HepG2 (cell line): ENCODE measurements around the gene ODAD4. TPM values are rescaled to one million over a fixed set of nuclear protein-coding genes. Genes with fewer than 3 reads are reported as not detected.

Experiments used
- CC2D1A ChIP-seq: sonication (generic); formaldehyde crosslinking; IDR thresholded peaks from 2 replicates; pipeline ENCODE4 v1.8.1; 2023; ENCODE audit warnings: mild to moderate bottlenecking, missing genetic modification reagents
- DMAP1 ChIP-seq: IDR thresholded peaks from 2 replicates; pipeline ENCODE4 v1.6.1; 2016
- MYC ChIP-seq: sonication (generic); formaldehyde crosslinking; IDR thresholded peaks from 2 replicates; pipeline ENCODE4 v1.9.0; 2021; ENCODE audit warnings: missing genetic modification reagents, borderline replicate concordance
- NPAS2 ChIP-seq: sonication (generic); formaldehyde crosslinking; IDR thresholded peaks from 2 replicates; pipeline ENCODE4 v1.8.0; 2022; ENCODE audit warnings: mild to moderate bottlenecking, missing genetic modification reagents, borderline replicate concordance
- NR1H2 ChIP-seq: sonication (generic); formaldehyde crosslinking; IDR thresholded peaks from 2 replicates; pipeline ENCODE4 v1.8.1; 2022; ENCODE audit warnings: low read depth, missing genetic modification reagents, borderline replicate concordance
- SMYD3 ChIP-seq: sonication (generic); formaldehyde crosslinking; IDR thresholded peaks from 2 replicates; pipeline ENCODE4 v1.8.1; 2023; ENCODE audit warnings: mild to moderate bottlenecking, missing genetic modification reagents
- TCF7 ChIP-seq: sonication (generic); IDR thresholded peaks from 2 replicates; pipeline ENCODE4 v1.6.1; 2016; ENCODE audit warnings: antibody characterized with exemption, low read depth
- ZNF34 ChIP-seq: sonication (generic); formaldehyde crosslinking; IDR thresholded peaks from 2 replicates; pipeline ENCODE4 v1.4.0; 2020; ENCODE audit warnings: mild to moderate bottlenecking, missing genetic modification reagents, borderline replicate concordance
- ZNF383 ChIP-seq: sonication (generic); formaldehyde crosslinking; IDR thresholded peaks from 2 replicates; pipeline ENCODE4 v1.4.0; 2020; ENCODE audit warnings: missing genetic modification reagents, mild to moderate bottlenecking, borderline replicate concordance
- ZNF431 ChIP-seq: sonication (generic); formaldehyde crosslinking; IDR thresholded peaks from 2 replicates; pipeline ENCODE4 v1.9.0; 2022; ENCODE audit warnings: missing genetic modification reagents, low read depth, mild to moderate bottlenecking, borderline replicate concordance
- ZNF451 ChIP-seq: sonication (generic); formaldehyde crosslinking; IDR thresholded peaks from 2 replicates; pipeline ENCODE4 v1.5.0; 2020; ENCODE audit warnings: mild to moderate bottlenecking, missing genetic modification reagents
- ZNF615 ChIP-seq: sonication (generic); formaldehyde crosslinking; IDR thresholded peaks from 2 replicates; pipeline ENCODE4 v1.5.0; 2020; ENCODE audit warnings: mild to moderate bottlenecking, missing genetic modification reagents, borderline replicate concordance
- ZNF768 ChIP-seq: sonication (generic); formaldehyde crosslinking; IDR thresholded peaks from 2 replicates; pipeline ENCODE4 v1.4.0; 2020; ENCODE audit warnings: missing genetic modification reagents
- ZSCAN20 ChIP-seq: sonication (generic); formaldehyde crosslinking; IDR thresholded peaks from 2 replicates; pipeline ENCODE4 v1.4.0; 2020; ENCODE audit warnings: missing genetic modification reagents, mild to moderate bottlenecking, borderline replicate concordance
- ZSCAN30 ChIP-seq: sonication (generic); formaldehyde crosslinking; IDR thresholded peaks from 2 replicates; pipeline ENCODE4 v1.5.0; 2020; ENCODE audit warnings: mild to moderate bottlenecking, missing genetic modification reagents
- polyA plus RNA-seq, 8 experiments: library from polyadenylated mRNA; depleted of rRNA in 3 of 8; stranded (reverse) in 7 of 8; unstranded in 1 of 8; fragments of >200 nt; fragmentation: Illumina TruSeq in 4 of 8; extraction: Trizol in 4 of 8; gene quantifications; 2 replicates each; pipeline versions ENCODE4 v1.2.1 to v1.2.3, GENCODE V29; 2011 to 2016; ENCODE audit warnings: low read depth in 4 of 8, missing spikeins in 1 of 8, mixed read lengths in 1 of 8; ENCODE audit not compliant: insufficient read depth in 1 of 8
- total RNA-seq, 5 experiments: library from RNA; depleted of rRNA; stranded (reverse); fragments of >200 nt; fragmentation: Illumina TruSeq; extraction: Trizol; gene quantifications; 2 replicates each; pipeline ENCODE4 v1.2.3, GENCODE V29; 2016; ENCODE audit warnings: low read depth in 1 of 5
- TF ChIP-seq, protein P1 (sequence below): sonication (generic); formaldehyde crosslinking; IDR thresholded peaks from 2 replicates; pipeline ENCODE4 v1.4.0; 2020; ENCODE audit warnings: missing genetic modification reagents, borderline replicate concordance
- TF ChIP-seq, protein P2 (sequence below): sonication (generic); formaldehyde crosslinking; IDR thresholded peaks from 2 replicates; pipeline ENCODE4 v1.5.0; 2020; ENCODE audit warnings: missing genetic modification reagents
- TF ChIP-seq, protein P3 (sequence below): sonication (generic); formaldehyde crosslinking; IDR thresholded peaks from 2 replicates; pipeline ENCODE4 v1.4.0; 2020; ENCODE audit warnings: missing genetic modification reagents, mild to moderate bottlenecking, borderline replicate concordance
- TF ChIP-seq, protein P4 (sequence below): sonication (generic); formaldehyde crosslinking; IDR thresholded peaks from 2 replicates; pipeline ENCODE4 v1.5.0; 2020; ENCODE audit warnings: missing genetic modification reagents, mild to moderate bottlenecking, borderline replicate concordance
- TF ChIP-seq, protein P5 (sequence below): sonication (generic); formaldehyde crosslinking; IDR thresholded peaks from 2 replicates; pipeline ENCODE4 v1.4.0; 2020; ENCODE audit warnings: mild to moderate bottlenecking, missing genetic modification reagents

ODAD4 gene
- total and polyA plus RNA-seq, 2 of the 13 experiments (the other 11 are each of a cell fraction or from before 2014, with no cell fraction given): 0.48 to 0.53 TPM

DNA sequence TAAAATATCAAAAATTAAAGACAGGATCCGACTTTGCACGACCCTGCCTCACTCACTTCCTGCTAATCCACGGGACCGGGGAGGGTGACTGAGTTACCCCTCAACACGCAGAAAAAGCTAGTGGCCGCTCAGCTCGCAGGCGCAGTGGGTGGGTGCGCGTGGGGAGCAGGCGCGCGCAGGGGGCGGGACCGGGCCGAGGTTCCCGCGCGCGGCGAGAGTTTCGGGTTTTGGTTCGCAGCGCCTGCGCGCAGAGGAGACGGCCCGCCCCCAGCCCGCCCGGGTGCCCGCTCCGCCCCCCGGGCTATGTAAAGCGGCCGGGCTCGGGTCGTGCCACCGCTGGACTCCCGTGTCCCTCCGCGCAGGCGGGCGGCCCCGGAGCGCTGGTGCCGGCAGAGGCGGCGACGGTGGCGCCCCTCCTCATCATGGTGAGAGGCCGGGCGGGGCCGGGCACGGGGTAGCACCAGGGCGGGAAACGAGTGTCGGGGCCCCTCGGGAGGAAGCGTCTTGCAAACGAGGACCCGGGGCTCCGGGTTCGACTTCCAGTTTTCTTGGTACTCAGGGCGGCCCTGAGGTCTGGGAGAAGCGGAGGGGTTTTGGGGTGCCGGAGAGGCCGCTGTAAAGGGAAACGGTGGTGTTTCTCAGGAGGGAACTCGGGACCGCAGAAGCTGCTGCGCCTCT is 36.2 kb downstream of the ODAD4 start, which contains the start of gene CNP (continued):
- TF ChIP-seq MYC (CRISPR knock-in tag) (peak; percentile 86), NR1H2 (CRISPR knock-in tag) (no peak), ZSCAN30 (CRISPR knock-in tag) (no peak), ZSCAN20 (CRISPR knock-in tag) (peak; percentile 83), DMAP1 (peak; percentile 54; the same call in 1 of the 2 replicates), SMYD3 (peak; percentile 79; the same call in 1 of the 2 replicates), TCF7 (no peak), CC2D1A (CRISPR knock-in tag) (0 out of 2 replicates have a peak, but pooled peaks have one; percentile 11), ZNF768 (CRISPR knock-in tag) (no peak), ZNF383 (no peak), ZNF615 (CRISPR knock-in tag) (no peak), ZNF431 (CRISPR knock-in tag) (0 out of 2 replicates have a peak, but pooled peaks have one; percentile 43), NPAS2 (CRISPR knock-in tag) (no peak), ZNF34 (no peak; the same call in 1 of the 2 replicates), ZNF451 (CRISPR knock-in tag) (peak; percentile 83)
- TF ChIP-seq, protein P1, sequence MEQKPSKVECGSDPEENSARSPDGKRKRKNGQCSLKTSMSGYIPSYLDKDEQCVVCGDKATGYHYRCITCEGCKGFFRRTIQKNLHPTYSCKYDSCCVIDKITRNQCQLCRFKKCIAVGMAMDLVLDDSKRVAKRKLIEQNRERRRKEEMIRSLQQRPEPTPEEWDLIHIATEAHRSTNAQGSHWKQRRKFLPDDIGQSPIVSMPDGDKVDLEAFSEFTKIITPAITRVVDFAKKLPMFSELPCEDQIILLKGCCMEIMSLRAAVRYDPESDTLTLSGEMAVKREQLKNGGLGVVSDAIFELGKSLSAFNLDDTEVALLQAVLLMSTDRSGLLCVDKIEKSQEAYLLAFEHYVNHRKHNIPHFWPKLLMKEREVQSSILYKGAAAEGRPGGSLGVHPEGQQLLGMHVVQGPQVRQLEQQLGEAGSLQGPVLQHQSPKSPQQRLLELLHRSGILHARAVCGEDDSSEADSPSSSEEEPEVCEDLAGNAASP (CRISPR knock-in tag): no peak
- TF ChIP-seq, protein P2, sequence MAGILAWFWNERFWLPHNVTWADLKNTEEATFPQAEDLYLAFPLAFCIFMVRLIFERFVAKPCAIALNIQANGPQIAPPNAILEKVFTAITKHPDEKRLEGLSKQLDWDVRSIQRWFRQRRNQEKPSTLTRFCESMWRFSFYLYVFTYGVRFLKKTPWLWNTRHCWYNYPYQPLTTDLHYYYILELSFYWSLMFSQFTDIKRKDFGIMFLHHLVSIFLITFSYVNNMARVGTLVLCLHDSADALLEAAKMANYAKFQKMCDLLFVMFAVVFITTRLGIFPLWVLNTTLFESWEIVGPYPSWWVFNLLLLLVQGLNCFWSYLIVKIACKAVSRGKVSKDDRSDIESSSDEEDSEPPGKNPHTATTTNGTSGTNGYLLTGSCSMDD (CRISPR knock-in tag): no peak
- TF ChIP-seq, protein P3, sequence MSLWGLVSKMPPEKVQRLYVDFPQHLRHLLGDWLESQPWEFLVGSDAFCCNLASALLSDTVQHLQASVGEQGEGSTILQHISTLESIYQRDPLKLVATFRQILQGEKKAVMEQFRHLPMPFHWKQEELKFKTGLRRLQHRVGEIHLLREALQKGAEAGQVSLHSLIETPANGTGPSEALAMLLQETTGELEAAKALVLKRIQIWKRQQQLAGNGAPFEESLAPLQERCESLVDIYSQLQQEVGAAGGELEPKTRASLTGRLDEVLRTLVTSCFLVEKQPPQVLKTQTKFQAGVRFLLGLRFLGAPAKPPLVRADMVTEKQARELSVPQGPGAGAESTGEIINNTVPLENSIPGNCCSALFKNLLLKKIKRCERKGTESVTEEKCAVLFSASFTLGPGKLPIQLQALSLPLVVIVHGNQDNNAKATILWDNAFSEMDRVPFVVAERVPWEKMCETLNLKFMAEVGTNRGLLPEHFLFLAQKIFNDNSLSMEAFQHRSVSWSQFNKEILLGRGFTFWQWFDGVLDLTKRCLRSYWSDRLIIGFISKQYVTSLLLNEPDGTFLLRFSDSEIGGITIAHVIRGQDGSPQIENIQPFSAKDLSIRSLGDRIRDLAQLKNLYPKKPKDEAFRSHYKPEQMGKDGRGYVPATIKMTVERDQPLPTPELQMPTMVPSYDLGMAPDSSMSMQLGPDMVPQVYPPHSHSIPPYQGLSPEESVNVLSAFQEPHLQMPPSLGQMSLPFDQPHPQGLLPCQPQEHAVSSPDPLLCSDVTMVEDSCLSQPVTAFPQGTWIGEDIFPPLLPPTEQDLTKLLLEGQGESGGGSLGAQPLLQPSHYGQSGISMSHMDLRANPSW (CRISPR knock-in tag): no peak; the same call in 1 of the 2 replicates
- TF ChIP-seq, protein P4, sequence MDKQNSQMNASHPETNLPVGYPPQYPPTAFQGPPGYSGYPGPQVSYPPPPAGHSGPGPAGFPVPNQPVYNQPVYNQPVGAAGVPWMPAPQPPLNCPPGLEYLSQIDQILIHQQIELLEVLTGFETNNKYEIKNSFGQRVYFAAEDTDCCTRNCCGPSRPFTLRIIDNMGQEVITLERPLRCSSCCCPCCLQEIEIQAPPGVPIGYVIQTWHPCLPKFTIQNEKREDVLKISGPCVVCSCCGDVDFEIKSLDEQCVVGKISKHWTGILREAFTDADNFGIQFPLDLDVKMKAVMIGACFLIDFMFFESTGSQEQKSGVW (CRISPR knock-in tag): no peak
- TF ChIP-seq, protein P5, sequence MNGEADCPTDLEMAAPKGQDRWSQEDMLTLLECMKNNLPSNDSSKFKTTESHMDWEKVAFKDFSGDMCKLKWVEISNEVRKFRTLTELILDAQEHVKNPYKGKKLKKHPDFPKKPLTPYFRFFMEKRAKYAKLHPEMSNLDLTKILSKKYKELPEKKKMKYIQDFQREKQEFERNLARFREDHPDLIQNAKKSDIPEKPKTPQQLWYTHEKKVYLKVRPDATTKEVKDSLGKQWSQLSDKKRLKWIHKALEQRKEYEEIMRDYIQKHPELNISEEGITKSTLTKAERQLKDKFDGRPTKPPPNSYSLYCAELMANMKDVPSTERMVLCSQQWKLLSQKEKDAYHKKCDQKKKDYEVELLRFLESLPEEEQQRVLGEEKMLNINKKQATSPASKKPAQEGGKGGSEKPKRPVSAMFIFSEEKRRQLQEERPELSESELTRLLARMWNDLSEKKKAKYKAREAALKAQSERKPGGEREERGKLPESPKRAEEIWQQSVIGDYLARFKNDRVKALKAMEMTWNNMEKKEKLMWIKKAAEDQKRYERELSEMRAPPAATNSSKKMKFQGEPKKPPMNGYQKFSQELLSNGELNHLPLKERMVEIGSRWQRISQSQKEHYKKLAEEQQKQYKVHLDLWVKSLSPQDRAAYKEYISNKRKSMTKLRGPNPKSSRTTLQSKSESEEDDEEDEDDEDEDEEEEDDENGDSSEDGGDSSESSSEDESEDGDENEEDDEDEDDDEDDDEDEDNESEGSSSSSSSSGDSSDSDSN (CRISPR knock-in tag): peak; percentile 86
